ENCODE data around the gene RGS10. TPM values are rescaled to one million over a fixed set of nuclear protein-coding genes. Genes with fewer than 3 reads are reported as not detected.
"Not testable (repeated sequence)": the region's sequence is repeated elsewhere in the genome, so short reads cannot be mapped to it uniquely, and the experiment has no call there.

RGS10 gene
- total RNA-seq, 1 donor from 2014 or later = 311 TPM

GRCh38 chr10:119567978-119568377 is 25.5 kb upstream of the RGS10 start:
- no peak for DNase-seq
- H3K36me3 Mint-ChIP-seq (ENCODE audit: unreplicated experiment) = no peaks in the 10 kb centered on the region
- H3K9me3 Mint-ChIP-seq (ENCODE audit: unreplicated experiment) = peaks cover 2% of the 10 kb centered on the region
- H3K4me3 Mint-ChIP-seq (ENCODE audit: unreplicated experiment) = no peak overlapping the region
- H3K4me1 Mint-ChIP-seq (ENCODE audit: low read depth, unreplicated experiment) = no peaks in the 10 kb centered on the region
- TF ChIP-seq CTCF (IDR thresholded peaks at IDR 0.05; ENCODE audit: partially characterized antibody, unreplicated experiment) = no peak
- no peaks in the 10 kb centered on the region for H3K27me3 Mint-ChIP-seq (ENCODE audit: unreplicated experiment)
- H3K27ac Mint-ChIP-seq (ENCODE audit: unreplicated experiment) = no peak overlapping the region

GRCh38 chr10:119562097-119562496 is 19.6 kb upstream of the RGS10 start:
- no peak for TF ChIP-seq CTCF (IDR thresholded peaks at IDR 0.05; ENCODE audit: partially characterized antibody, unreplicated experiment)
- Mint-ChIP-seq H3K4me1 (ENCODE audit: low read depth, unreplicated experiment) (no peaks in the 10 kb centered on the region), H3K27me3 (ENCODE audit: unreplicated experiment) (peaks cover 1% of the 10 kb centered on the region), H3K4me3 (ENCODE audit: unreplicated experiment) (no peak overlapping the region), H3K36me3 (ENCODE audit: unreplicated experiment) (no peaks in the 10 kb centered on the region), H3K9me3 (ENCODE audit: unreplicated experiment) (peaks cover 7% of the 10 kb centered on the region), H3K27ac (ENCODE audit: unreplicated experiment) (no peak overlapping the region)
- DNase-seq = no peak

- not testable (repeated sequence) for H3K4me3 Mint-ChIP-seq (ENCODE audit: unreplicated experiment); DNase-seq; H3K27ac Mint-ChIP-seq (ENCODE audit: unreplicated experiment); H3K4me1 Mint-ChIP-seq (ENCODE audit: low read depth, unreplicated experiment); H3K27me3 Mint-ChIP-seq (ENCODE audit: unreplicated experiment); H3K36me3 Mint-ChIP-seq (ENCODE audit: unreplicated experiment); H3K9me3 Mint-ChIP-seq (ENCODE audit: unreplicated experiment)
Measured at GRCh38 chr10:119559511-119559910, 17.0 kb upstream of the RGS10 start.

GRCh38 chr10:119556081-119556480 is 13.6 kb upstream of the RGS10 start:
- H3K27ac Mint-ChIP-seq (ENCODE audit: unreplicated experiment); H3K36me3 Mint-ChIP-seq (ENCODE audit: unreplicated experiment); DNase-seq; H3K9me3 Mint-ChIP-seq (ENCODE audit: unreplicated experiment); H3K27me3 Mint-ChIP-seq (ENCODE audit: unreplicated experiment); H3K4me1 Mint-ChIP-seq (ENCODE audit: low read depth, unreplicated experiment); H3K4me3 Mint-ChIP-seq (ENCODE audit: unreplicated experiment): not testable (repeated sequence)

- H3K9me3 Mint-ChIP-seq (ENCODE audit: unreplicated experiment) = no peaks in the 10 kb centered on the region
- no peak for TF ChIP-seq CTCF (IDR thresholded peaks at IDR 0.05; ENCODE audit: partially characterized antibody, unreplicated experiment)
- no peaks in the 10 kb centered on the region for H3K4me1 Mint-ChIP-seq (ENCODE audit: low read depth, unreplicated experiment)
- no peak for DNase-seq
- H3K4me3 Mint-ChIP-seq (ENCODE audit: unreplicated experiment) = no peak overlapping the region
- no peak overlapping the region for H3K27ac Mint-ChIP-seq (ENCODE audit: unreplicated experiment)
- H3K27me3 Mint-ChIP-seq (ENCODE audit: unreplicated experiment) = peaks cover 1% of the 10 kb centered on the region
- H3K36me3 Mint-ChIP-seq (ENCODE audit: unreplicated experiment) = no peaks in the 10 kb centered on the region
Measured at GRCh38 chr10:119555178-119555784, 12.8 kb upstream of the RGS10 start.

- peaks cover 3% of the 10 kb centered on the region for H3K9me3 Mint-ChIP-seq (ENCODE audit: unreplicated experiment)
- peaks cover 5% of the 10 kb centered on the region for H3K4me1 Mint-ChIP-seq (ENCODE audit: low read depth, unreplicated experiment)
Measured at GRCh38 chr10:119550827-119551226, 8.3 kb upstream of the RGS10 start.

More at GRCh38 chr10:119550827-119551226, 8.3 kb upstream of the RGS10 start:
- H3K27ac Mint-ChIP-seq (ENCODE audit: unreplicated experiment) = no peak overlapping the region
- H3K4me3 Mint-ChIP-seq (ENCODE audit: unreplicated experiment) = no peak overlapping the region
- peaks cover 6% of the 10 kb centered on the region for H3K36me3 Mint-ChIP-seq (ENCODE audit: unreplicated experiment)
- no peak for TF ChIP-seq CTCF (IDR thresholded peaks at IDR 0.05; ENCODE audit: partially characterized antibody, unreplicated experiment)
- DNase-seq = no peak
- H3K27me3 Mint-ChIP-seq (ENCODE audit: unreplicated experiment) = peaks cover 3% of the 10 kb centered on the region

Data from glutamatergic neuron (in vitro differentiated cells).